Lower lobe of right lung (tissue), 2 donors: ENCODE data around the gene TUNAR. TPM values are rescaled to one million over a fixed set of nuclear protein-coding genes. Genes with fewer than 3 reads are reported as not detected.

Experiments used
- ATAC-seq, 2 donors: fragments of 200-7000 bp; cut with Tn5 transposase; one replicate each; pipeline ENCODE4 v1.9.1; 2020 to 2022; ENCODE audit warnings: mild to moderate bottlenecking in 2 of 2, moderate library complexity in 2 of 2
- DNase-seq: peaks from one replicate; pipeline ENCODE4 v3.0.0-alpha.2; 2020
- H3K27ac ChIP-seq: fragments of 200-600 bp; one replicate; pipeline ENCODE4 v1.8.0; 2022
- H3K27me3 ChIP-seq: fragments of 200-600 bp; one replicate; pipeline ENCODE4 v1.8.0; 2022; ENCODE audit warnings: low read depth
- H3K36me3 ChIP-seq: fragments of 200-600 bp; one replicate; pipeline ENCODE4 v1.8.0; 2022; ENCODE audit warnings: mild to moderate bottlenecking
- H3K4me1 ChIP-seq: fragments of 200-600 bp; one replicate; pipeline ENCODE4 v1.8.0; 2022
- H3K4me3 ChIP-seq: fragments of 200-600 bp; one replicate; pipeline ENCODE4 v1.8.0; 2022; ENCODE audit warnings: mild to moderate bottlenecking
- H3K9me3 ChIP-seq: fragments of 200-600 bp; one replicate; pipeline ENCODE4 v1.8.0; 2022
- CTCF ChIP-seq: fragments of 200-600 bp; IDR thresholded peaks from one replicate; pipeline ENCODE4 v1.8.0; 2022; ENCODE audit warnings: antibody characterized with exemption, mild to moderate bottlenecking
- intact Hi-C: fragments of 100-400 bp; cut with DNase I; formaldehyde crosslinking; loops from one replicate; pipeline ENCODE4 v1.11.0; 2022
- total RNA-seq: library from RNA; stranded (reverse); fragmentation: NEBNext Ultra II Directional; extraction: Animal tissue kit (Norgen Biotek cat#: 25700); gene quantifications from one replicate; pipeline ENCODE4 v1.2.1, GENCODE V29; 2021
- donor health status: DM: no; HTN: yes; CAD: no; lungs with severe emphysema.

TUNAR gene
- total RNA-seq, 1 donor from 2014 or later = not detected

GRCh38 chr14:95936041-95936440 lies 59.4 kb downstream of the TUNAR start:
- H3K9me3 ChIP-seq = no peaks in the 10 kb centered on the region
- DNase-seq (no peak), ATAC-seq (no peak)
- intact Hi-C loops = no loop called here
- no peaks in the 10 kb centered on the region for H3K4me1 ChIP-seq
- H3K4me3 ChIP-seq = no peak overlapping the region
- TF ChIP-seq CTCF = no peak
- no peak overlapping the region for H3K27ac ChIP-seq
- H3K27me3 ChIP-seq = peaks cover 19% of the 10 kb centered on the region
- H3K36me3 ChIP-seq = no peaks in the 10 kb centered on the region

DNA sequence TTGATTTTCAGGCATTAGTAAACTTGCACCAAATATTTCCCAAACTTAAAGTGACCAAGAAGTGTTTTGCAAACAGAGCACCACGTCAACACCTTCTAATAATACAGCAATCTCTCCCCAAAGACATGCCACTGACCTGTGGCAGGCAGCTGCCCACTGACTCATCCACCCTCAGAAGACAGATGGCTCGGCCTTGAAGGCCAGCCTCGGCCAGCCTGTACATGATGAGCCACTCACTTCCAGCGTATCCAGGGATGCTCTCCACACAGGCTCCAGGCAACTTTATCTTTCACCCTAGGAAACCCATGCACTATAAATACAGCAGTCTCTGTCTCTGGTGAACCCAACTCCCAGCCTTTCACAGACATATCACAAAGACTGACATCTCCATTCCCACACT lies 62.7 kb downstream of the TUNAR start:
- H3K36me3 ChIP-seq = no peaks in the 10 kb centered on the region
- peaks cover 11% of the 10 kb centered on the region for H3K27me3 ChIP-seq
- DNase-seq (no peak), ATAC-seq (no peak)
- H3K4me3 ChIP-seq = no peak overlapping the region
- H3K27ac ChIP-seq = no peak overlapping the region
- no peak for TF ChIP-seq CTCF
- H3K4me1 ChIP-seq = no peaks in the 10 kb centered on the region
- H3K9me3 ChIP-seq = peaks cover 5% of the 10 kb centered on the region
- intact Hi-C loops = no loop called here

- Histone ChIP-seq H3K27me3 (peaks cover 11% of the 10 kb centered on the region), H3K36me3 (no peaks in the 10 kb centered on the region), H3K27ac (no peak overlapping the region), H3K9me3 (peaks cover 5% of the 10 kb centered on the region), H3K4me3 (no peak overlapping the region), H3K4me1 (no peaks in the 10 kb centered on the region)
- ATAC-seq (no peak), DNase-seq (no peak)
- intact Hi-C loops = no loop called here
- TF ChIP-seq CTCF = no peak
Measured at GRCh38 chr14:95941897-95942296, 65.3 kb downstream of the TUNAR start.

DNA sequence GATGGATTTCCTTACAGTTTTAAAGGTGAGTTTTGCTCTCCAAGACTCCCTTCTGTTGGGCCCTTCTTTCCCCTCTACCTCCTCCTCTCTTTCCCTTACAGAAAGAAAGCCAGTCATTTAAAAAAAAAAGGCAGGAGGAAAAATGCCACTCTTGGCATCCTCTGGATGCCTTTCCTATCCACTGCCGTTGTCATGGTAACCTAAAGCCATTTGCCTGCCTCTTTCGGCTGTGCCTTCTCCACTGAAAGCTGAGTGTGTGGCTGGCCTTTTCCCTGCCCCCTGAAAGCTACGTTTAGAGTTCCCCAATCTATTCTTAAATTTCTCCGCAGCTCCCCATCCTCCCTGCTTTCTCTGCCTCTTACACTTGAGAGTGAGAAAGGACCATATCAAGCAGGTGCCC lies 67.1 kb downstream of the TUNAR start:
- H3K9me3 ChIP-seq = peaks cover 5% of the 10 kb centered on the region
- intact Hi-C loops = no loop called here
- no peak for TF ChIP-seq CTCF
- H3K36me3 ChIP-seq = no peaks in the 10 kb centered on the region
- H3K4me1 ChIP-seq = no peaks in the 10 kb centered on the region
- DNase-seq = no peak
- no peak for ATAC-seq
- no peak overlapping the region for H3K27ac ChIP-seq
- H3K4me3 ChIP-seq = no peak overlapping the region
- H3K27me3 ChIP-seq = peaks cover 11% of the 10 kb centered on the region

DNA sequence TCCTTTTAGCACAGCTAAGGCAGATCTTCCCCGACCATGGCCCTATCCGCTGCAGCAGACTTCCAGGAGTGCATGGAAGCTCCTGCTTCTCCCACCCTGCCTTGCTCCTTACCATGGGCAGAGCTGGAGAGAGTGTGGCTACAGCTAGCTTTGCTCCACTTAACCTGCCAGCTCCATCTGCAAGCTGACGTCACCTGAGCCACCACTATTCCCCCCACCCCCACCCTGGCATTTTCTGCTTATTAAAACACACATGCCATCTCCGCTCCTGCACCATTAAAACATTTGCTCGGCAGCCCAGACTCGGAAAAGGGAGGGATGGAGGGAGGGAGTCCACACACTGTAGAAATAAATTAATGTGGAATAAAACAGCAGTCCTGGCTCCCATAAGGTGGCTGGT lies 67.8 kb downstream of the TUNAR start:
- intact Hi-C loops = no loop called here
- no peak overlapping the region for H3K4me3 ChIP-seq
- ATAC-seq = no peak
- H3K36me3 ChIP-seq = no peaks in the 10 kb centered on the region
- H3K27ac ChIP-seq = no peak overlapping the region
- H3K9me3 ChIP-seq = peaks cover 5% of the 10 kb centered on the region
- TF ChIP-seq CTCF = no peak
- DNase-seq = no peak
- no peaks in the 10 kb centered on the region for H3K4me1 ChIP-seq
- peaks cover 3% of the 10 kb centered on the region for H3K27me3 ChIP-seq

GRCh38 chr14:95946867-95947266 lies 70.2 kb downstream of the TUNAR start:
- ATAC-seq (no peak), DNase-seq (no peak)
- intact Hi-C loops = no loop called here
- H3K27me3 ChIP-seq = peaks cover 3% of the 10 kb centered on the region
- no peak overlapping the region for H3K4me3 ChIP-seq
- TF ChIP-seq CTCF = no peak
- H3K27ac ChIP-seq = no peak overlapping the region
- no peaks in the 10 kb centered on the region for H3K36me3 ChIP-seq
- H3K9me3 ChIP-seq = peaks cover 4% of the 10 kb centered on the region
- H3K4me1 ChIP-seq = no peaks in the 10 kb centered on the region
